ENCODE results near the gene ITPRIPL2.

The ITPRIPL2 gene

GRCh38 chr16:19093631-19094541, 19.9 kb upstream of the ITPRIPL2 start:
- FAIRE-seq, result no peak
- DNase-seq (ENCODE audit: low spot score), result no peak

- no peak for FAIRE-seq
- DNase-seq (ENCODE audit: low spot score), result no peak
These were observed 19.0 kb upstream of the ITPRIPL2 start for GRCh38 chr16:19094542-19095365.

- FAIRE-seq, result no peak
- peak; percentile 38 for DNase-seq (ENCODE audit: low spot score)
These were observed 18.1 kb upstream of the ITPRIPL2 start for GRCh38 chr16:19095654-19096053.

DNA sequence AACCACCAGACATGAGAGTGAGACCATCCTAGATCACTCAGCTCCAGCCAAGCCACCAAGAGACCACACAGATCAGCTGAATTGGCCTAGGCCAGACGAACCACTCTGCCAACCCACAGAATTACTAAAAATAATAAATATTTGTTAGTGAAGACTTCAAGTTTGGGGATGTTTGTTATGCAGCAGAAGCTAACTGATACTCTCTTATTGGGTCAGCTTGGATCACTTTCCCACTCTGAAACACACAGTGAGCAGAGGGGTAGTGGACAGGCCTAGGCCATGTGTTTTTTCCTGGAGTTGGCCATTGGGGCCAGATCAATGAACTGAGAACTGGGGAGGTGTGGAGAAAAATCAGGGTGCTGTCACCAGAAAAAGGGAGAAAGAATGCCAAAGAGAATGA, 15.6 kb upstream of the ITPRIPL2 start:
- FAIRE-seq (no peak), DNase-seq (ENCODE audit: low spot score) (no peak)

DNA sequence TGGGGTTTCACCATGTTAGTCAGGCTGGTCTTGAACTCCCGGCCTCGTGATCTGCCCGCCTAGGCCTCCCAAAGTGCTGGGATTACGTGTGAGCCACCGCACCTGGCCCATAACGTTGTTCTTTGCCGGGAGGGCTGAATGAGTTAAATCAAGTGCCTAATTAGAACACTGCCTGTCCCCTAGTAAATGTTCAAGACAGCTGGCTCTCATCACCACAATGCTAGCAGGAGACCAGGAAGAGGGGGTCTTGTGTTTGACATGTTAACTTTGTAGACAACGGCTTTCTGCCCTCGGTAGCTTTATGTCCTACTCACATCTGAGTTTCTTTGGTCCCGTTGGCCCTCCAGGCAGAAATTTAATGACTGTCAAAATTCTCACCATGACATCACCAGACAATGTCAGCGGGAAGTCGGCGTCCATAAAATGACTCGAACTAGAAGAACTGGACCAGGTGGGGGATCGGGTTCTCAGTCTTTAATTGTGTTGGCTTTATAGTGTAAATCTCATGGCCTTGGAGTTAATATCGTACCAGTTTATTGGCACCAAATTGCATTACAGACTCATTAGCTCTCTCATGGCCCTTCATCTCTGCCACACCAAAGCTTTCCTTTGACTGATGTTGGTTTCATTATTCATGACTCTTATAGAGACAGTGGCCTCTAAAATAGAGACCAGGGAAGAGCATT, 11.4 kb upstream of the ITPRIPL2 start:
- FAIRE-seq, result no peak
- DNase-seq (ENCODE audit: low spot score), result no peak

- FAIRE-seq (no peak), DNase-seq (ENCODE audit: low spot score) (no peak)
These were observed 9.2 kb upstream of the ITPRIPL2 start for GRCh38 chr16:19104607-19105006.

DNA sequence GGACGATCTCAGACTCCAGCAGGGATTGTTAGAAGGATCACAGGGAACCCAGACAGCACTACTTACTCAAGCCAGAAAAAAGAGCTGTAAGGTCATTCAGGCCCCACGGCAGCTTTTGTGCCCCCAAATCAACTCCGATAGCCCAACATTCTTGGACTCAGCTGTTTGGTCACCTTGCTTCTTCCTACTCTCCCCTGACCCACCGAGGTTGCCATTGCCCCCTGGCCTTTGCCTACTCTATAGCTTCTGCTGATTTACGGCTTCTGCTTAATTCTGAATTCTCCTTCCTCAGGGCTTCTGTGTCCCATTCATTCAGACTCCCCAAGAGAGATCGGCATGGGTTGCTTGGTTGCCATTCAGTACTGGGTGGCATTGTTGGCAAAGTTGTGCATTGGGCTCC, 8.6 kb upstream of the ITPRIPL2 start:
- FAIRE-seq (no peak), DNase-seq (ENCODE audit: low spot score) (no peak)

- DNase-seq (ENCODE audit: low spot score), result no peak
- FAIRE-seq, result no peak
These were observed 7.7 kb upstream of the ITPRIPL2 start for GRCh38 chr16:19105891-19106624.

GRCh38 chr16:19106625-19107020, 7.1 kb upstream of the ITPRIPL2 start:
- DNase-seq (ENCODE audit: low spot score), result no peak
- no peak for FAIRE-seq

GRCh38 chr16:19108409-19109287, 5.1 kb upstream of the ITPRIPL2 start:
- FAIRE-seq (no peak), DNase-seq (ENCODE audit: low spot score) (no peak)

DNA sequence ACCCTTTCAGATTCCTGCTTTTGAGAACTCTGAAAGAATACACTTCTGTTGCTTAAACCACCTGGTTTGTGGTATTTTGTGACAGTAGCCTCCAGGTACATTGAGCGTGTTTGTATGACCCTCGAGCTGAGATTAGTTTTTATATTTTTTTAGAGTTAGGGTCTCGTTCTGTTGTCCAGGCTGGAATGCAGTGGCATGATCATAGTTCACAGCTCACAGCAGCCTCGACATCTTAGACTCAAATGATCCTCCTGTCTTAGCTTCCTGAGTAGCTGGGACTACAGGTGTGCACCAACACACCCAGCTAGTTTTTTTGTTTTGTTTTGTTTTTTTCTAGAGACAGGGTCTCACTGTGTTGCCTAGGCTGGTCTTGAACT, 4.5 kb upstream of the ITPRIPL2 start:
- DNase-seq (ENCODE audit: low spot score) (no peak), FAIRE-seq (no peak)

DNA sequence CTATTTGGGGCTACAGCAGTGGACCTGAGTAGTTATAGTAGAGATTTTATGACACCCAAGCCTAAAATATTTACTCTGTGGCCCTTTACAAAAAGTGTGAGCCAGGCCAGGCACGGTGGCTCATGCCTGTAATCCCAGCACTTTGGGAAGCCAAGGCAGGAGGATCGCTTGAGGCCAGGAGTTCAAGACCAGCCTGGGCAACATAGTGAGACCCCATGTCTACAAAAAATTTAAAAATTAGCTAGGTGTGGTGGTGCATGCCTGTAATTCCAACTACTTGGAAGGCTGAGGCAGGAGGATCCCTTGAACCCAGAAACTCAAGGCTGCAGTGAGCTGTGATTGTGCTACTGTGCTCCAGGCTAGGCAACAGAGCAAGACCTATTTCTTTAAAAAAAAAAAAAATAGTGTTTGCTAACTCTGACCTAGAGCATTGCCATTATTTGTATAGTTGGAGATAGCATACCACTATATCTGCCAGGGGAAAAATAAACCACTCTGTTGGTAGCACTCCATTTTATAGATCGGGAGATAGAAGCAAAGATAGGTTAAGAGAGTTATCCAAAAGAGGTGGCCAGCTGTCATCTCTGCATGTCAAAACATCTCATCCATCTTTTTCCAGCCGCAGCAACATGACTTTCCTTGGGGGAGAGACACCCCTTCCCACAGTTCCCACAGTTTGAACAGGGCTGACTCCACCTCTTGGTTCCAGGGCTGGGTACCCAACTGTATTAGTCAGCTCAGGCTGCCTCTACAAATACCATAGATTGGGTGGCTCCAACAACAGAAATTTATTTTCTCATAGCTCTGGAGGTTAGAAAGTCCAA, 3.0 kb upstream of the ITPRIPL2 start:
- DNase-seq (ENCODE audit: low spot score) (no peak), FAIRE-seq (no peak)

DNA sequence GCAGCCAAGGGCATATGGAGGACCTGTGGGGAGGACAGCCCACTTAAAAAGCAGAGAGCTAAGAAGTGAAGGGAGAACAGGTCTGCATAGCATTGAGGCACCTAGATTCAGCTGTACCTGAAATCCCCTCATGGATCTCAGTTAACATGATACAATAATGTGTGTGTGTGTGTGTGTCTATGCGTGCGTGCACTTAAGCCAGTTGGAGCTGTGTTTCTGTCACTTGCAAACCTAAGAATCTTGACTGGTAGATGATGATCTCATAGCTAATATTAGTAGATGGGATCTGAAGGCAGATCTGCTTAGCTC, 1.7 kb upstream of the ITPRIPL2 start:
- FAIRE-seq (no peak), DNase-seq (ENCODE audit: low spot score) (no peak)

- no peak for FAIRE-seq
- DNase-seq (ENCODE audit: low spot score), result no peak
These were observed 789 bp downstream of the ITPRIPL2 start for GRCh38 chr16:19114359-19115147.

DNA sequence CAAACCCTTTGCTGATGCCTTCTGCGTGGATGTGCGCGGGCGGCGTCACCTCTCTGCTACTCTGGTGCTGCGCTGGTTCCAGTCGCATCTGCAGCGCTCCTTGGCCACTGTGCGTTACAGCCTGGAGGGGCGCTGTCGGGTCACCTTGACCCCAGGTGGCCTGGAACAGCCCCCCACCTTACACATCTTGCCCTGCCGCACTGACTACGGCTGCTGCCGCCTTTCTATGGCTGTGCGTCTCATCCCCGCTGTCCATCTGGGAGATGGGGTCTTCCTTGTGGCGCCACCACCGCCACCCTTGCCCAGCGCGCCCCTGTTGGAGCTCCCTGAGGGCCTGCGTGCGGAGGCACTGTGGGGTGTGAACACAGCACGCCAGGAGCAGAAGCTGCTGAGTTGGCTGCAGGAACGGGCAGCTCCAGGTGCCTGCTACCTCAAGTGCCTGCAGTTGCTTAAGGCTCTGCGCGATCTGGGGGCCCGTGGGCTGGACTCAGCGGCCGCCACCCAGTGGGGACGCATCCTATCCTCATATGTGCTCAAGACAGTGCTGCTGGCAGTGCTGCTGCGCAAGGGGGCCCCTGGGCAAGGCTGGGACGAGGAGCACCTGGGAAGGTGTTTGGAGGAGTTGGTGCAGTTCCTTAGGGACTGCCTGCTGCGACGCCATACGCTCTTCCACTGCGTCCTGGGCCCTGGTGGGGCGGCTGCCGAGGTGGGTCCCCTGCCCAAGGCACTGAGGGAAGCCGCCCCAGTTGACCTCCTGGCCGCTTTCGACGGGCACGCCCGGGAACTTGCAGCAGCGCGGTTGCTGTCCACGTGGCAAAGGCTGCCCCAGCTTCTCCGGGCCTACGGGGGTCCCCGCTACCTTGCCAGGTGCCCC, 1.6 kb downstream of the ITPRIPL2 start:
- FAIRE-seq (no peak), DNase-seq (ENCODE audit: low spot score) (no peak)

- DNase-seq (ENCODE audit: low spot score) (no peak), FAIRE-seq (no peak)
These were observed 3.1 kb downstream of the ITPRIPL2 start for GRCh38 chr16:19116711-19117449.

DNA sequence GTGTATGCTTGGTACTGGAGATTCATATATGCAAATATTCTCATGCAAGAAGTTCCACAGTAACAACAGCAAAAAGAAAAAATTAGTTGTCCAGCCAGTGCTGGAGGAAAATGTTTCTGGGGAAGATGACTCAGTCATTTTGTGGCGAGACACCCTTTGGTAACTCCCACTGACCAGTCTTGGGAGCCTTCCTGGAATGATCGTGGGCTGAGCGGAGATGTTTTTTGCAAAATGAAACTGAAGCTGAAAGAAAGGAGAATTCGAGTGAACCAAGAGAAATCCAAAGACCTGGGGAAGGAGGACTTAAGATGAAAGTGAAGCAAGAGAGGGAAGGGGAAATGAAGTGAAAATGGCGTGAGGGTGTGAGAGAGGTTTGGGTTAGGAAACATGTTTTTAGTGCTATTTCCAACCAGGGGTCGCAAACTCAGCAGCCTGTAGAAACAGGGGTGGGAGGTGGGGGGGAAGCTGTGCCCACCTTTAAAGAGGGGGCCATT, 5.2 kb downstream of the ITPRIPL2 start:
- peak; percentile 91 for FAIRE-seq

More for the DNA sequence above, 5.2 kb downstream of the ITPRIPL2 start:
- peak; percentile 72 for DNase-seq (ENCODE audit: low spot score)

Measured in RCC 7860 (cell line).